ENCODE results near the gene GMPR2. TPM values are rescaled to one million over a fixed set of nuclear protein-coding genes. Genes with fewer than 3 reads are reported as not detected.

GMPR2 gene
- total RNA-seq, 1 donor from 2014 or later, result 37.5 TPM

DNA sequence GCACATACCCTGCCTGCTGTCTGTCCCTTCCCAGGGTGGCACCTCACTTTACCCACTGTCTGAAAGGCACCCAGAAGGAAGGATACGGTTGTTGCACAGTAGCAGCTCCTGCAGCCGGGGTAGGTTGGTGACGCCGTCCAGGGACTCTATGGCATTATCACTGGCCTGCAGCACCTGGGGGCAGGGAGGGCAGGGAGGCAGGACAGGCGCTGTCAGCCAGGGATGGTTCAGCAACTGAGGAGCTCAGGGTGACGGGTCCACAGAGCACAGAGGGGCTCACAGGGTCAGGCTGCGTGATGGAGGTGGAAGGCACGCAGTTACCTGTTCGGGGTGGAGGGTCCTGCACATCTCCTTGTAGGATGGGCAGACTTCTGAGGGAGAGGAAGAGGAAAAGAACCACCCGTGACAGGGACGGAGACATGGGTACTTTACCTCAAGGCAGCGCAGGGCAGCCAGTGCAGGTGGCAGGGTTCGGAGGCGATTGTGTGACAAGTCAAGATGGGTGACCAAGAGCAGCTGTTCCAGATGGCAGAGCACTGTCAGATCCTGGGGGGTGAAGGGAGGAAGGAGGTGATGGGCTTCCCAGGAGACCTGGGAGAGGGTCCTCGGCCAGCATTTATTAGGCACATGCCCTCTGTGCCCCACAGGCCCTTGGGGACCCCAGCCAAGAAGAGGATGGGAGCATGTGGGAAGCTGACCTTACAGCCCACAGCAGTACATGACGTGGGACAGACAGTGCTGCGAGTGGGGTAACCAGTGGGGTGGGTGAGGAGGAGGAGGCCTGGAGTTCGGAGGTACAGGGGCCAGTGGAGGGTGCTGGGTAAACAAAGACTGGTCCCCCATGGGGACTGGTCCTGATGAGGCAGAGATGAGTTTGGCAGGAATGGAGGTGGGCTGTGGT is 33.9 kb downstream of the GMPR2 start:
- Histone ChIP-seq H3K4me3 (no peak overlapping the region), H3K27ac (no peak overlapping the region), H3K4me1 (peaks cover 0 to 4% of the 10 kb centered on the region in 2 donors), H3K27me3 (no peaks in the 10 kb centered on the region), H3K36me3 (peaks cover 4 to 26% of the 10 kb centered on the region in 2 donors), H3K9me3 (no peaks in the 10 kb centered on the region)
- TF ChIP-seq, protein P1, sequence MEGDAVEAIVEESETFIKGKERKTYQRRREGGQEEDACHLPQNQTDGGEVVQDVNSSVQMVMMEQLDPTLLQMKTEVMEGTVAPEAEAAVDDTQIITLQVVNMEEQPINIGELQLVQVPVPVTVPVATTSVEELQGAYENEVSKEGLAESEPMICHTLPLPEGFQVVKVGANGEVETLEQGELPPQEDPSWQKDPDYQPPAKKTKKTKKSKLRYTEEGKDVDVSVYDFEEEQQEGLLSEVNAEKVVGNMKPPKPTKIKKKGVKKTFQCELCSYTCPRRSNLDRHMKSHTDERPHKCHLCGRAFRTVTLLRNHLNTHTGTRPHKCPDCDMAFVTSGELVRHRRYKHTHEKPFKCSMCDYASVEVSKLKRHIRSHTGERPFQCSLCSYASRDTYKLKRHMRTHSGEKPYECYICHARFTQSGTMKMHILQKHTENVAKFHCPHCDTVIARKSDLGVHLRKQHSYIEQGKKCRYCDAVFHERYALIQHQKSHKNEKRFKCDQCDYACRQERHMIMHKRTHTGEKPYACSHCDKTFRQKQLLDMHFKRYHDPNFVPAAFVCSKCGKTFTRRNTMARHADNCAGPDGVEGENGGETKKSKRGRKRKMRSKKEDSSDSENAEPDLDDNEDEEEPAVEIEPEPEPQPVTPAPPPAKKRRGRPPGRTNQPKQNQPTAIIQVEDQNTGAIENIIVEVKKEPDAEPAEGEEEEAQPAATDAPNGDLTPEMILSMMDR (IDR thresholded peaks at IDR 0.05), result no peak
- no peak for DNase-seq (ENCODE audit: low spot score in 2 of 2)
- intact Hi-C loops (cut with DNase I), result no loop called here

- Histone ChIP-seq H3K36me3 (peaks cover 4 to 26% of the 10 kb centered on the region in 2 donors), H3K27ac (no peak overlapping the region), H3K9me3 (no peaks in the 10 kb centered on the region), H3K27me3 (no peaks in the 10 kb centered on the region), H3K4me3 (no peak overlapping the region), H3K4me1 (peaks cover 0 to 8% of the 10 kb centered on the region in 2 donors)
- intact Hi-C loops (cut with DNase I), result no loop called here
- TF ChIP-seq, protein P1 (IDR thresholded peaks at IDR 0.05), result no peak
- no peak for DNase-seq (ENCODE audit: low spot score in 2 of 2)
These were observed 34.8 kb downstream of the GMPR2 start for GRCh38 chr14:24267516-24267915.

DNA sequence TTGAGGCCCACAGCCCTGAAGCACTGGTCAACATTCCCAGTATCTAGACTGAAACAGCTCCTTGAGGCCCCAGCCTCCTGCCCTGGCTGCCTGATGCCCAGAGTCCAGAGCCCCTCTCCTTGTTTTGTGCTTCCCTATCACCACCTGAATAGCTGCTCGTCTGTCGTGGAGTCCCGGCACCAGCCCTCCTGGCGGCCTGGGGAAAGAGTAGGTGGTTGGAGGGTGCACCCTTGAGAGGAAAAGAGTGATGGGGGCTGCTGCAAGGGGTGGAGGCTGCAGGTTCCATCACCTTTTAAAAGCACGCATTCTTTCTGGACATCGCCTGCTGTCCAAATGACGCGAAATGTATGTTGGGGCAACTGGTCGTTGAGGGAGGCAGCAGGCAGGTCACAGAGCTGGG is 35.5 kb downstream of the GMPR2 start:
- DNase-seq (ENCODE audit: low spot score in 2 of 2), result no peak
- Histone ChIP-seq H3K4me3 (no peak overlapping the region), H3K36me3 (peaks cover 4 to 26% of the 10 kb centered on the region in 2 donors), H3K4me1 (peaks cover 0 to 8% of the 10 kb centered on the region in 2 donors), H3K27ac (no peak overlapping the region), H3K9me3 (no peaks in the 10 kb centered on the region), H3K27me3 (no peaks in the 10 kb centered on the region)
- TF ChIP-seq, protein P1 (IDR thresholded peaks at IDR 0.05), result no peak
- intact Hi-C loops (cut with DNase I), result no loop called here

DNA sequence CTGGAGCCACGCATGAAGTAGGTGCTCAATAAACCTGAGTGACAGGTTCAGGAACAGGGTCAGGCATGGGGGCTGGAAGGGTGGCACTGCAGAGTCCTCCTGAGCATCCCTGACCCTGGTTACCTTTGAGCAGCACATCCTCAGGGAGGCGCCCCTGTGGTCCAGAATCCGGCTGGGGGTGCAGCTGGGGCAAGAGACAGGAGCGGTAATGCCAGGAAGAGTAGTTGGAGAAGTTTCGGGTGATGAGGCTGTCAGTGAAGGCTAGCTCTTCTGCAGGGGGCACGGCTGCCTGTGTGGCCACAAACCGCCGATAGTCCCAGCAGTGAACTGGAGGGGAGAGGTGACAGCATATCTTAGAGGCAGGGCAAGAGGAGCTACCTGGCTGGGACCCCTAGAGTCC is 36.6 kb downstream of the GMPR2 start:
- intact Hi-C loops (cut with DNase I), result no loop called here
- Histone ChIP-seq H3K9me3 (no peaks in the 10 kb centered on the region), H3K27me3 (no peaks in the 10 kb centered on the region), H3K4me3 (no peak overlapping the region), H3K36me3 (peaks cover 4 to 26% of the 10 kb centered on the region in 2 donors), H3K27ac (no peak overlapping the region), H3K4me1 (peaks cover 0 to 8% of the 10 kb centered on the region in 2 donors)
- TF ChIP-seq, protein P1 (IDR thresholded peaks at IDR 0.05), result no peak
- no peak for DNase-seq (ENCODE audit: low spot score in 2 of 2)

DNA sequence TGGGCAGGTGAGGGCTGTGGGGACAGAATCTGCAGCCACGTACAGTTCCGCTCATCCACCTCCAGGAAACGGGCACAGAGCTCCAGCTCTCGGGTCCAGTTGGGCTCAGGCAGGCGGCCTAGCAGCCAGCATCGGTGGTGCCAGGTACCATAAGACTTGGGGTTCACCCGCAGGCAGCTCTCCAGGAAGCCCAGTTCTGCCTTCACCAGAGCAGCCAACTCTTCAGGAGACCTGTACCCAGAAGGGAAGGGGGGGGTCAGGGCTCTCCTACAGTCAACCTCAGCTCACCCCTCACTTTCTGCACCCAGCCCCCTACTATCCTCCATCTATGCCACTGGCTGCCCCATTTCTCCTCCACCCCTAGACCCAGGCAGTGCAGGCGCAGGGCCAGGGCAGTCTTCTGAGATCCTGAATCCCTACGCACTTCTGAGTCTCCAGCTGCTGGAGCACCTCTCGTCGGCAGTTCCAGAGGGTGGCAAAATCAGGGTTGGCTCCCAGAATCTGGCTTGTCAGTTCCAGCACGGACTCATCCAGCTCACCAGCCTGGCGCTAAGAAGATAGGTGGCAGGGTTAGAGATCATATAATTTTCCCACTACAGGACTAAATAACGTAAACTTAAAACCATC is 37.3 kb downstream of the GMPR2 start:
- H3K4me1 ChIP-seq, result peaks cover 0 to 8% of the 10 kb centered on the region in 2 donors
- H3K9me3 ChIP-seq, result no peaks in the 10 kb centered on the region
- TF ChIP-seq, protein P1 (IDR thresholded peaks at IDR 0.05), result no peak
- intact Hi-C loops (cut with DNase I), result loop anchor here (2.0 to 5.0 kb wide), 2 partner anchors 29 to 38 kb away; partner anchors contain the start of genes DHRS1, GMPR2, NEDD8 and NOP9
- no peak overlapping the region for H3K4me3 ChIP-seq
- peaks cover 4 to 26% of the 10 kb centered on the region in 2 donors for H3K36me3 ChIP-seq
- H3K27ac ChIP-seq, result no peak overlapping the region
- no peaks in the 10 kb centered on the region for H3K27me3 ChIP-seq
- DNase-seq (ENCODE audit: low spot score in 2 of 2), result no peak
